Measurements from ENCODE around the gene CD163L1. TPM values are rescaled to one million over a fixed set of nuclear protein-coding genes. Genes with fewer than 3 reads are reported as not detected.

The CD163L1 gene
- total and polyA plus RNA-seq, 2 donors (not counting 1 experiment from before 2014, with no cell fraction given) = 0.33 to 0.78 TPM

- H4K20me1 ChIP-seq (ENCODE audit: control insufficient read depth, extremely low read depth, insufficient read depth, low read length) = no peaks in the 10 kb centered on the region
- H2AFZ ChIP-seq (ENCODE audit: low read length) = no peak overlapping the region
- H3K27ac ChIP-seq (ENCODE audit: insufficient read depth, low read length) = no peak overlapping the region
- no peak overlapping the region for H3K4me2 ChIP-seq (ENCODE audit: extremely low read depth, insufficient read depth, low read length)
- no peak for DNase-seq (ENCODE audit: low read depth in 2 of 2)
- no peaks in the 10 kb centered on the region for H3K27me3 ChIP-seq (ENCODE audit: control insufficient read depth, insufficient read depth, low read length)
- TF ChIP-seq CTCF (conservative IDR thresholded peaks at IDR 0.05 in 1 of 2, IDR thresholded peaks at IDR 0.05 in 1 of 2; ENCODE audit: low read depth in 1 of 2, low read length in 2 of 2) (no peak), EZH2 (IDR thresholded peaks at IDR 0.05; ENCODE audit: low read length, missing control alignments) (no peak)
- H3K9ac ChIP-seq (ENCODE audit: insufficient read depth, low read length) = no peak overlapping the region
- no peak overlapping the region for H3K4me3 ChIP-seq (replicated peaks in 1 of 4; ENCODE audit: control extremely low read depth in 1 of 4, insufficient read depth in 1 of 4, low read depth in 3 of 4, low read length in 4 of 4)
- H3K79me2 ChIP-seq (ENCODE audit: control insufficient read depth, insufficient read depth, low read length) = no peaks in the 10 kb centered on the region
- no peaks in the 10 kb centered on the region for H3K4me1 ChIP-seq (ENCODE audit: control insufficient read depth, extremely low read depth, insufficient read depth, low read length)
- H3K36me3 ChIP-seq (ENCODE audit: control insufficient read depth, insufficient read depth, low read length) = no peaks in the 10 kb centered on the region
- no peaks in the 10 kb centered on the region for H3K9me3 ChIP-seq (ENCODE audit: control insufficient read depth, insufficient read depth, low read depth, low read length)
Measured at GRCh38 chr12:7321624-7322023, 122.3 kb downstream of the CD163L1 start.

DNA sequence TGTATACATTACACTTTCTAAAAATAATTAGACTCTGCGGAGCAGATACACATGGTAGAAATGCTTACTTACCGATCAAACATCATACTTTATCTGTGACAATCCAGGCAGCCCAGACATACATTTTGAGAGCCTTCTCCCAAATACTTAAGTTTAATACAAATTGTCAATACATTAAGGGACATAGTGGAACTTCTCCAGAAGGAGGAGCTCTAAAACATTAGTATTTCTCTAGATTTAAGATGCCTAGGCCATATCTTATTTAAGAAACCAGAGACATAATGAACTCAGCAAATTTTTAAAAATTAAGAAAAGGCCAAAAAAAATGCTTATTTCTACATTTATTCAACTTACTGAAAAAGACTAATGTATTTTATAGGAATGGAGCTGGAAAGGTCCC is 124.0 kb downstream of the CD163L1 start:
- Histone ChIP-seq H4K20me1 (ENCODE audit: control insufficient read depth, extremely low read depth, insufficient read depth, low read length) (no peaks in the 10 kb centered on the region), H3K27ac (ENCODE audit: insufficient read depth, low read length) (no peak overlapping the region), H3K36me3 (ENCODE audit: control insufficient read depth, insufficient read depth, low read length) (no peaks in the 10 kb centered on the region), H3K79me2 (ENCODE audit: control insufficient read depth, insufficient read depth, low read length) (no peaks in the 10 kb centered on the region), H3K4me2 (ENCODE audit: extremely low read depth, insufficient read depth, low read length) (no peak overlapping the region), H2AFZ (ENCODE audit: low read length) (no peak overlapping the region), H3K4me1 (ENCODE audit: control insufficient read depth, extremely low read depth, insufficient read depth, low read length) (no peaks in the 10 kb centered on the region), H3K9me3 (ENCODE audit: control insufficient read depth, insufficient read depth, low read depth, low read length) (no peaks in the 10 kb centered on the region), H3K27me3 (ENCODE audit: control insufficient read depth, insufficient read depth, low read length) (no peaks in the 10 kb centered on the region), H3K4me3 (replicated peaks in 1 of 4; ENCODE audit: control extremely low read depth in 1 of 4, insufficient read depth in 1 of 4, low read depth in 3 of 4, low read length in 4 of 4) (no peak overlapping the region), H3K9ac (ENCODE audit: insufficient read depth, low read length) (no peak overlapping the region)
- DNase-seq (ENCODE audit: low read depth in 2 of 2) = no peak
- TF ChIP-seq CTCF (conservative IDR thresholded peaks at IDR 0.05 in 1 of 2, IDR thresholded peaks at IDR 0.05 in 1 of 2; ENCODE audit: low read depth in 1 of 2, low read length in 2 of 2) (no peak), EZH2 (IDR thresholded peaks at IDR 0.05; ENCODE audit: low read length, missing control alignments) (no peak)

- Histone ChIP-seq H4K20me1 (ENCODE audit: control insufficient read depth, extremely low read depth, insufficient read depth, low read length) (no peaks in the 10 kb centered on the region), H3K36me3 (ENCODE audit: control insufficient read depth, insufficient read depth, low read length) (no peaks in the 10 kb centered on the region), H3K4me3 (replicated peaks in 1 of 4; ENCODE audit: control extremely low read depth in 1 of 4, insufficient read depth in 1 of 4, low read depth in 3 of 4, low read length in 4 of 4) (no peak overlapping the region), H3K9me3 (ENCODE audit: control insufficient read depth, insufficient read depth, low read depth, low read length) (no peaks in the 10 kb centered on the region), H3K4me1 (ENCODE audit: control insufficient read depth, extremely low read depth, insufficient read depth, low read length) (no peaks in the 10 kb centered on the region), H3K79me2 (ENCODE audit: control insufficient read depth, insufficient read depth, low read length) (no peaks in the 10 kb centered on the region), H3K27me3 (ENCODE audit: control insufficient read depth, insufficient read depth, low read length) (no peaks in the 10 kb centered on the region), H3K9ac (ENCODE audit: insufficient read depth, low read length) (no peak overlapping the region), H2AFZ (ENCODE audit: low read length) (no peak overlapping the region), H3K4me2 (ENCODE audit: extremely low read depth, insufficient read depth, low read length) (no peak overlapping the region), H3K27ac (ENCODE audit: insufficient read depth, low read length) (no peak overlapping the region)
- TF ChIP-seq EZH2 (IDR thresholded peaks at IDR 0.05; ENCODE audit: low read length, missing control alignments) (no peak), CTCF (conservative IDR thresholded peaks at IDR 0.05 in 1 of 2, IDR thresholded peaks at IDR 0.05 in 1 of 2; ENCODE audit: low read depth in 1 of 2, low read length in 2 of 2) (no peak)
- no peak for DNase-seq (ENCODE audit: low read depth in 2 of 2)
Measured at GRCh38 chr12:7310070-7310469, 133.9 kb downstream of the CD163L1 start.

Other genes starting within 250 kb of the CD163L1 start
- not detected in 2 replicates for gene ACSM4, start 140.1 kb downstream of the CD163L1 start, total RNA-seq
- not detected in 2 replicates for gene ACSM4, start 140.1 kb downstream of the CD163L1 start, polyA plus RNA-seq
- gene CD163, start 59.6 kb upstream of the CD163L1 start, total RNA-seq = 0.26 TPM in 1 of 2 replicates, not detected in the other
- gene CD163, start 59.6 kb upstream of the CD163L1 start, polyA plus RNA-seq = 0.03 TPM in 1 of 2 replicates, not detected in the other
- gene APOBEC1, start 221.8 kb upstream of the CD163L1 start, total RNA-seq = not detected in 2 replicates
- gene APOBEC1, start 221.8 kb upstream of the CD163L1 start, polyA plus RNA-seq = not detected in 2 replicates

Measured in fibroblast of lung (primary cell).